DOHH2 (cell line): Measurements from ENCODE around the gene ST3GAL2.
A peak's percentile ranks its signal among the peaks of the same experiment; 100 is the strongest.

Experiments
- H3F3A ChIP-seq: fragments of 200-600 bp; sonication (generic), shearing (Covaris generic); 2 replicates; pipeline ENCODE4 v1.6.0; 2016; ENCODE audit warnings: antibody characterized with exemption, mild to moderate bottlenecking; ENCODE audit not compliant: control insufficient read depth, insufficient read depth
- H3K27ac ChIP-seq: fragments of 200-600 bp; sonication (generic); 2 replicates; pipeline ENCODE4 v1.5.1; 2014; ENCODE audit warnings: low read depth, mild to moderate bottlenecking, low read length, moderate library complexity
- H3K27me3 ChIP-seq: fragments of 200-600 bp; sonication (generic); 2 replicates; pipeline ENCODE4 v1.6.1; 2014; ENCODE audit warnings: mild to moderate bottlenecking, low read length, mixed read lengths; ENCODE audit not compliant: control insufficient read depth
- H3K36me3 ChIP-seq: fragments of 200-600 bp; sonication (generic); 2 replicates; pipeline ENCODE4 v1.6.1; 2014; ENCODE audit warnings: mild to moderate bottlenecking, low read length, moderate library complexity, mixed read lengths; ENCODE audit not compliant: control insufficient read depth
- H3K4me1 ChIP-seq: fragments of 200-600 bp; sonication (generic); 2 replicates; pipeline ENCODE4 v1.6.1; 2014; ENCODE audit warnings: mild to moderate bottlenecking, low read length, mixed read lengths; ENCODE audit not compliant: control insufficient read depth
- H3K4me2 ChIP-seq: fragments of 200-600 bp; sonication (generic); 2 replicates; pipeline ENCODE4 v1.6.0; 2014; ENCODE audit warnings: mild to moderate bottlenecking, low read length, moderate library complexity
- H3K4me3 ChIP-seq: fragments of 200-600 bp; sonication (generic); 2 replicates; pipeline ENCODE4 v1.5.1; 2014; ENCODE audit warnings: mild to moderate bottlenecking, low read length, mixed read lengths
- H3K79me2 ChIP-seq: fragments of 200-600 bp; sonication (generic); 2 replicates; pipeline ENCODE4 v1.6.1; 2014; ENCODE audit warnings: mild to moderate bottlenecking, low read length, mixed read lengths; ENCODE audit not compliant: control insufficient read depth
- H3K9me2 ChIP-seq: fragments of 200-600 bp; sonication (generic); replicated peaks from 2 replicates; pipeline ENCODE4 v1.6.1; 2014; ENCODE audit warnings: mild to moderate bottlenecking, low read length, mixed read lengths; ENCODE audit not compliant: control insufficient read depth
- H3K9me3 ChIP-seq: fragments of 200-600 bp; sonication (generic); 2 replicates; pipeline ENCODE4 v1.6.1; 2014; ENCODE audit warnings: antibody characterized with exemption, low read length, mixed read lengths; ENCODE audit not compliant: control insufficient read depth, insufficient read depth
- H4K20me1 ChIP-seq: fragments of 200-600 bp; sonication (generic); 2 replicates; pipeline ENCODE4 v1.6.0; 2014; ENCODE audit warnings: low read depth, mild to moderate bottlenecking, antibody characterized with exemption, low read length, moderate library complexity; ENCODE audit not compliant: control insufficient read depth, insufficient read depth
- CTCF ChIP-seq: fragments of 200-600 bp; sonication (generic); IDR thresholded peaks from one replicate; pipeline ENCODE4 v1.5.1; 2014; ENCODE audit warnings: antibody characterized with exemption, mild to moderate bottlenecking, low read depth, low read length; ENCODE audit not compliant: poor library complexity, severe bottlenecking
- EZH2phosphoT487 ChIP-seq: fragments of 200-600 bp; sonication (generic); IDR thresholded peaks from 2 replicates; pipeline ENCODE4 v1.6.1; 2017; ENCODE audit warnings: borderline replicate concordance, mild to moderate bottlenecking, antibody characterized with exemption, low read length, moderate library complexity, mixed read lengths

ST3GAL2 gene

GRCh38 chr16:70430667-70431536, 8.0 kb downstream of the ST3GAL2 start:
- H3K9me2 ChIP-seq = no peaks in the 10 kb centered on the region
- H3K27me3 ChIP-seq = no peaks in the 10 kb centered on the region
- no peaks in the 10 kb centered on the region for H3K9me3 ChIP-seq
- peak overlapping the region; percentile 72 for H3K4me3 ChIP-seq
- H3K27ac ChIP-seq = peak overlapping the region; percentile 100
- H3F3A ChIP-seq = peaks cover 38% of the 10 kb centered on the region
- peaks cover 37% of the 10 kb centered on the region for H3K36me3 ChIP-seq
- H4K20me1 ChIP-seq = no peaks in the 10 kb centered on the region
- H3K4me2 ChIP-seq = peak overlapping the region; percentile 98
- TF ChIP-seq CTCF (no peak), EZH2phosphoT487 (no peak)
- peaks cover 76% of the 10 kb centered on the region for H3K4me1 ChIP-seq
- peaks cover 78% of the 10 kb centered on the region for H3K79me2 ChIP-seq

GRCh38 chr16:70429888-70430666, 8.8 kb downstream of the ST3GAL2 start:
- TF ChIP-seq CTCF (no peak), EZH2phosphoT487 (no peak)
- Histone ChIP-seq H3K36me3 (peaks cover 44% of the 10 kb centered on the region), H3K9me2 (no peaks in the 10 kb centered on the region), H3K9me3 (no peaks in the 10 kb centered on the region), H3K79me2 (peaks cover 81% of the 10 kb centered on the region), H3K27ac (peak overlapping the region; percentile 100), H3K4me2 (peak overlapping the region; percentile 82), H4K20me1 (no peaks in the 10 kb centered on the region), H3K27me3 (no peaks in the 10 kb centered on the region), H3K4me3 (peak overlapping the region; percentile 58), H3K4me1 (peaks cover 74% of the 10 kb centered on the region), H3F3A (peaks cover 38% of the 10 kb centered on the region)

GRCh38 chr16:70428178-70428998, 10.5 kb downstream of the ST3GAL2 start:
- peaks cover 71% of the 10 kb centered on the region for H3K79me2 ChIP-seq
- H3K4me1 ChIP-seq = peaks cover 57% of the 10 kb centered on the region
- no peak for TF ChIP-seq EZH2phosphoT487
- no peak for TF ChIP-seq CTCF
- peaks cover 35% of the 10 kb centered on the region for H3F3A ChIP-seq
- H3K27me3 ChIP-seq = no peaks in the 10 kb centered on the region
- H4K20me1 ChIP-seq = no peaks in the 10 kb centered on the region
- H3K9me2 ChIP-seq = no peaks in the 10 kb centered on the region
- peaks cover 33% of the 10 kb centered on the region for H3K36me3 ChIP-seq
- H3K4me2 ChIP-seq = peak overlapping the region; percentile 73
- H3K9me3 ChIP-seq = no peaks in the 10 kb centered on the region
- peak overlapping the region; percentile 100 for H3K27ac ChIP-seq
- H3K4me3 ChIP-seq = peak overlapping the region; percentile 57
